OCI-LY7 (cell line): ENCODE measurements around the gene LMBRD2. TPM values are rescaled to one million over a fixed set of nuclear protein-coding genes. Genes with fewer than 3 reads are reported as not detected.
"Not testable (repeated sequence)": the region's sequence is repeated elsewhere in the genome, so short reads cannot be mapped to it uniquely, and the experiment has no call there.

Experiments
- BruUV-seq: library from RNA; stranded (reverse); fragments of 400-500 nt; replicated peaks from 2 replicates; lab custom pipeline; 2021; lab: Mats Ljungman, UMichigan
- CTCF ChIA-PET: fragments of 300-600 bp; sonication (Branson Sonifier 250); formaldehyde crosslinking; loops from one replicate; lab custom pipeline; 2022; ENCODE audit warnings: antibody characterized with exemption; ENCODE audit not compliant: unreplicated experiment; lab: Charles Lee
- POLR2A ChIA-PET: fragments of 300-600 bp; sonication (Branson Sonifier 250); formaldehyde crosslinking; loops from one replicate; lab custom pipeline; 2022; ENCODE audit warnings: antibody characterized with exemption; lab: Charles Lee
- DNase-seq: peaks from one replicate; pipeline ENCODE4 v3.0.0-alpha.2; 2015; ENCODE audit warnings: low spot score
- H2AFZ ChIP-seq: fragments of 200-600 bp; sonication (generic), shearing (Covaris generic); 2 replicates; pipeline ENCODE4 v1.6.1; 2014; ENCODE audit warnings: mild to moderate bottlenecking, antibody characterized with exemption, low read length, moderate library complexity
- H3K27ac ChIP-seq: fragments of 200-600 bp; sonication (generic); 2 replicates; pipeline ENCODE4 v1.5.1; 2014; ENCODE audit warnings: mixed run types, low read depth, mild to moderate bottlenecking, moderate library complexity, low read length, inconsistent platforms; ENCODE audit not compliant: poor library complexity, severe bottlenecking
- H3K36me3 ChIP-seq: fragments of 200-600 bp; sonication (generic); 2 replicates; pipeline ENCODE4 v1.6.1; 2014; ENCODE audit warnings: mild to moderate bottlenecking, antibody characterized with exemption, low read length, moderate library complexity, mixed read lengths; ENCODE audit not compliant: insufficient read depth
- H3K4me1 ChIP-seq: fragments of 200-600 bp; sonication (generic); 2 replicates; pipeline ENCODE4 v1.5.1; 2014; ENCODE audit warnings: mild to moderate bottlenecking, low read length; ENCODE audit not compliant: insufficient read depth, poor library complexity, severe bottlenecking
- H3K4me2 ChIP-seq: fragments of 200-600 bp; sonication (generic); 2 replicates; pipeline ENCODE4 v1.6.1; 2014; ENCODE audit warnings: mild to moderate bottlenecking, low read length
- H3K4me3 ChIP-seq: fragments of 200-600 bp; sonication (generic); 2 replicates; pipeline ENCODE4 v1.5.1; 2014; ENCODE audit warnings: mild to moderate bottlenecking, low read depth, low read length; ENCODE audit not compliant: poor library complexity, severe bottlenecking
- H3K79me2 ChIP-seq: fragments of 200-600 bp; sonication (generic); 2 replicates; pipeline ENCODE4 v1.6.1; 2016; ENCODE audit warnings: low read depth, mild to moderate bottlenecking, low read length, moderate library complexity, mixed read lengths; ENCODE audit not compliant: insufficient read depth
- H3K9me2 ChIP-seq: fragments of 200-600 bp; sonication (generic); 2 replicates; pipeline ENCODE4 v1.6.1; 2016; ENCODE audit warnings: mild to moderate bottlenecking, low read length, mixed read lengths; ENCODE audit not compliant: insufficient read depth
- H3K9me3 ChIP-seq: fragments of 200-600 bp; sonication (generic); 2 replicates; pipeline ENCODE4 v1.6.1; 2014; ENCODE audit warnings: mild to moderate bottlenecking, mixed run types, low read length, mixed read lengths
- H4K20me1 ChIP-seq: fragments of 200-600 bp; sonication (generic); 2 replicates; pipeline ENCODE4 v1.6.1; 2014; ENCODE audit warnings: mild to moderate bottlenecking, antibody characterized with exemption, low read length, moderate library complexity, mixed read lengths; ENCODE audit not compliant: insufficient read depth
- CTCF ChIP-seq: fragments of 200-600 bp; sonication (generic); conservative IDR thresholded peaks from 2 replicates; pipeline ENCODE4 v1.5.1; 2014; ENCODE audit warnings: mild to moderate bottlenecking, antibody characterized with exemption, low read length, moderate library complexity, mixed read lengths
- EZH2phosphoT487 ChIP-seq: fragments of 200-600 bp; sonication (generic); IDR thresholded peaks from 2 replicates; pipeline ENCODE4 v1.6.1; 2018; ENCODE audit warnings: low read depth, borderline replicate concordance, mild to moderate bottlenecking, mixed run types, antibody characterized with exemption, low read length, moderate library complexity, mixed read lengths
- intact Hi-C: fragments of 100-400 bp; cut with micrococcal nuclease; formaldehyde crosslinking; loops from one replicate; pipeline ENCODE4 v1.10.0; 2022; ENCODE audit not compliant: unreplicated experiment
- total RNA-seq, 2 experiments: library from RNA; depleted of rRNA in 1 of 2; stranded (reverse); fragments of >200 nt in 1 of 2; shearing (Covaris generic) in 1 of 2; gene quantifications; 2 replicates each; pipeline ENCODE4 v1.2.3, GENCODE V29; 2014 to 2022

LMBRD2 gene
- total RNA-seq, 2 experiments from 2014 or later: 9.1 to 18.3 TPM

- Histone ChIP-seq H3K4me2 (no peak overlapping the region), H4K20me1 (no peaks in the 10 kb centered on the region), H3K79me2 (no peaks in the 10 kb centered on the region; the same call in 1 of the 2 replicates), H3K9me2 (no peaks in the 10 kb centered on the region), H3K27ac (no peak overlapping the region), H3K4me1 (no peaks in the 10 kb centered on the region), H3K36me3 (peaks cover 67% of the 10 kb centered on the region), H3K4me3 (no peak overlapping the region), H3K9me3 (peaks cover 42% of the 10 kb centered on the region; the same call in 1 of the 2 replicates), H2AFZ (no peak overlapping the region)
- DNase-seq: peak; percentile 35
- no TSS peak for BruUV-seq
- intact Hi-C loops: no loop called here
- POLR2A ChIA-PET: interaction anchor here (0.8 to 1.0 kb wide), 2 partner anchors 16 to 118 kb away, joined by 3 read pairs; no protein-coding TSS in a partner anchor
- TF ChIP-seq EZH2phosphoT487: no peak
- TF ChIP-seq CTCF: no peak
- CTCF ChIA-PET: no interaction called here
Observed at GRCh38 chr5:36138900-36139683, 12.6 kb downstream of the LMBRD2 start.

- Histone ChIP-seq H2AFZ (no peak overlapping the region), H3K79me2 (no peaks in the 10 kb centered on the region), H4K20me1 (no peaks in the 10 kb centered on the region), H3K9me3 (peaks cover 36% of the 10 kb centered on the region; the same call in 1 of the 2 replicates), H3K4me2 (no peak overlapping the region), H3K27ac (no peak overlapping the region), H3K9me2 (no peaks in the 10 kb centered on the region), H3K4me3 (no peak overlapping the region), H3K4me1 (no peaks in the 10 kb centered on the region), H3K36me3 (peaks cover 69% of the 10 kb centered on the region)
- TF ChIP-seq CTCF (no peak), EZH2phosphoT487 (no peak)
- intact Hi-C loops: no loop called here
- CTCF ChIA-PET: no interaction called here
- POLR2A ChIA-PET: no interaction called here
- no peak for DNase-seq
- BruUV-seq: no TSS peak
Observed at GRCh38 chr5:36136581-36136980, 15.1 kb downstream of the LMBRD2 start.

- Histone ChIP-seq H3K4me1 (no peaks in the 10 kb centered on the region), H3K27ac (no peak overlapping the region), H3K36me3 (peaks cover 66% of the 10 kb centered on the region), H3K9me3 (peaks cover 32% of the 10 kb centered on the region; the same call in 1 of the 2 replicates), H3K4me2 (no peak overlapping the region), H4K20me1 (no peaks in the 10 kb centered on the region), H3K9me2 (no peaks in the 10 kb centered on the region), H3K4me3 (no peak overlapping the region), H2AFZ (no peak overlapping the region), H3K79me2 (no peaks in the 10 kb centered on the region)
- ChIA-PET CTCF (no interaction called here), POLR2A (no interaction called here)
- TF ChIP-seq EZH2phosphoT487 (no peak), CTCF (no peak)
- intact Hi-C loops: no loop called here
- BruUV-seq: no TSS peak
- DNase-seq: no peak
Observed at GRCh38 chr5:36135988-36136387, 15.7 kb downstream of the LMBRD2 start.

- intact Hi-C loops, DNase-seq, H3K4me1 ChIP-seq, BruUV-seq, CTCF ChIA-PET, H2AFZ ChIP-seq, H3K4me3 ChIP-seq, H3K27ac ChIP-seq, H3K4me2 ChIP-seq, H3K9me2 ChIP-seq, H3K79me2 ChIP-seq, H4K20me1 ChIP-seq: not testable (repeated sequence)
- H3K36me3 ChIP-seq: peaks cover 54% of the 10 kb centered on the region
- POLR2A ChIA-PET: interaction anchor here (0.6 to 1.8 kb wide), 3 partner anchors 222 to 1181 kb away, joined by 3 to 11 read pairs (median 4); no protein-coding TSS in a partner anchor
- peaks cover 15% of the 10 kb centered on the region; the same call in 1 of the 2 replicates for H3K9me3 ChIP-seq
Observed at GRCh38 chr5:36133009-36133408, 18.7 kb downstream of the LMBRD2 start.
